ENCODE measurements around the gene SERPINE3.
A peak's percentile ranks its signal among the peaks of the same experiment; 100 is the strongest.

The SERPINE3 gene

DNA sequence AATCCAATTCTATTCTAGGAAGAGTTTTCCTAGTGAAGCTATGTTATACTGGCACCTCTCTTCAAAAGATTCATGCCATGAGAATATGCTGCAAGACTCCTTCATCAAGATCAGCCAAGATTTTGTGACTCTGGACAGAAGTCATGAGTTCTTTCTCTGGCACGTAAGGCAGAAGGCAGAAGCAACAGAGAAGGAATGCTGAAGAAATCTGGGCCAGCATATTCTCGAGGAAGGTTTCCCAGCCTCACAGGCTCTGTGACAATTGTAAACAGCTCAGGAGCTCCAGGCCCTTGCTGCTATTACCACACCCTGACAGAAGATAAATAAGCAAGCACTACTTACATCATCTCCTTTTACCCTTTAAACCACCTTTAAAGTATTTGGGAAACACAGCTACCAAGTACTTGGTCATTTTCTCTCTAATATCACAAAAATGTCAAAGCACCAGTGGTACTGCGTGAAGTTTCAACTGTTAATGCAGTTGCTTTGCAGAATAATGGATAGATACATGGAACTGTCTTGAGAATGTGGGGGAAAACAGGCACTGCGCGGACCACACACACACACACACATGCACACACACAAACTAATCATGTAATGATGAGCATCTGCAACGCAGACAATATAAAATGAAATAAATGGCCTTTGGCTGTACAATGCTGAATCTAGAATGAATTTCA is 57.9 kb downstream of the SERPINE3 start:
- peak; percentile 4 for DNase-seq (ENCODE audit: low read depth)
- no peak overlapping the region for H3K4me3 ChIP-seq (ENCODE audit: low read depth, low read length)
- in situ Hi-C loops (cut with HindIII; ENCODE audit: low sequenced_read_pairs), result no loop called here
- TF ChIP-seq, protein P1, sequence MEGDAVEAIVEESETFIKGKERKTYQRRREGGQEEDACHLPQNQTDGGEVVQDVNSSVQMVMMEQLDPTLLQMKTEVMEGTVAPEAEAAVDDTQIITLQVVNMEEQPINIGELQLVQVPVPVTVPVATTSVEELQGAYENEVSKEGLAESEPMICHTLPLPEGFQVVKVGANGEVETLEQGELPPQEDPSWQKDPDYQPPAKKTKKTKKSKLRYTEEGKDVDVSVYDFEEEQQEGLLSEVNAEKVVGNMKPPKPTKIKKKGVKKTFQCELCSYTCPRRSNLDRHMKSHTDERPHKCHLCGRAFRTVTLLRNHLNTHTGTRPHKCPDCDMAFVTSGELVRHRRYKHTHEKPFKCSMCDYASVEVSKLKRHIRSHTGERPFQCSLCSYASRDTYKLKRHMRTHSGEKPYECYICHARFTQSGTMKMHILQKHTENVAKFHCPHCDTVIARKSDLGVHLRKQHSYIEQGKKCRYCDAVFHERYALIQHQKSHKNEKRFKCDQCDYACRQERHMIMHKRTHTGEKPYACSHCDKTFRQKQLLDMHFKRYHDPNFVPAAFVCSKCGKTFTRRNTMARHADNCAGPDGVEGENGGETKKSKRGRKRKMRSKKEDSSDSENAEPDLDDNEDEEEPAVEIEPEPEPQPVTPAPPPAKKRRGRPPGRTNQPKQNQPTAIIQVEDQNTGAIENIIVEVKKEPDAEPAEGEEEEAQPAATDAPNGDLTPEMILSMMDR (IDR thresholded peaks at IDR 0.05; ENCODE audit: low read depth, low read length, missing control alignments), result no peak

GRCh38 chr13:51405176-51405575 is 65.7 kb downstream of the SERPINE3 start:
- TF ChIP-seq, protein P1 (IDR thresholded peaks at IDR 0.05; ENCODE audit: low read depth, low read length, missing control alignments), result no peak
- no peak for DNase-seq (ENCODE audit: low read depth)
- no peak overlapping the region for H3K4me3 ChIP-seq (ENCODE audit: low read depth, low read length)
- in situ Hi-C loops (cut with HindIII; ENCODE audit: low sequenced_read_pairs), result no loop called here

GRCh38 chr13:51412431-51412830 is 72.9 kb downstream of the SERPINE3 start:
- TF ChIP-seq, protein P1 (IDR thresholded peaks at IDR 0.05; ENCODE audit: low read depth, low read length, missing control alignments), result no peak
- no peak for DNase-seq (ENCODE audit: low read depth)
- H3K4me3 ChIP-seq (ENCODE audit: low read depth, low read length), result no peak overlapping the region
- in situ Hi-C loops (cut with HindIII; ENCODE audit: low sequenced_read_pairs), result no loop called here
